ENCODE results near the gene MYOCOS. TPM values are rescaled to one million over a fixed set of nuclear protein-coding genes. Genes with fewer than 3 reads are reported as not detected.

Gene MYOCOS
- total and polyA plus RNA-seq, 7 donors: 0.10 TPM; not detected in 6

- Histone ChIP-seq H3K4me3 (no peak overlapping the region), H3K27ac (no peak overlapping the region), H3K27me3 (ENCODE audit: insufficient read depth in 3 of 3, low read length in 2 of 3) (no peaks in the 10 kb centered on the region), H3K4me1 (peaks cover 15% of the 10 kb centered on the region), H3K36me3 (ENCODE audit: insufficient read depth in 1 of 2, low read depth in 1 of 2) (no peaks in the 10 kb centered on the region), H3K9me3 (no peaks in the 10 kb centered on the region)
- WGBS, 3 donors: 48 to 74% (median 52%) methylated on average over 10 of the region's 10 CpGs
- ATAC-seq (no peak), DNase-seq (no peak)
- no peak for TF ChIP-seq CTCF (IDR thresholded peaks at IDR 0.05)
- intact Hi-C loops (cut with DNase I): loop anchor here (10.0 kb wide), 1 partner anchor 104 kb away; the partner anchor contains the start of gene VAMP4 (in 2 of the 2)
These were observed 19.2 kb downstream of the MYOCOS start for GRCh38 chr1:171641076-171641864.

DNA sequence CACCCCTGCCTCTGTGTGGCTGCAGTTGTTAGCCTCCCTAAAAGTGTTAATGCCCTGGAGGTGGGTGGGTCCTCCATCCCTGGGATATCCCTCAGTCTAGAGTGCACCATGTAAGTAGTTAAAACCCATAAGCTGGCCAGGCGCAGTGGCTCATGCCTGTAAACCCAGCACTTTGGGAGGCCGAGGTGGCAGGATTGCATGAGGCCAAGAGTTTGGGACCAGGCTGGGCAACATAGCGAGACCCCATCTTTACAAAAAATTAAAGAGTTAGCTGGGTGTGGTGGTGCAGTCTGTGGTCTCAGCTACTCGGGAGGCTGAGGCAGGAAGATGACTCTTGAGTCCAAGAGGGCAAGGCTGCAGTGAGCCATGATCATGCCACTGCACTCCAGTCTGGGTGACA is 20.2 kb downstream of the MYOCOS start:
- Histone ChIP-seq H3K27me3 (ENCODE audit: insufficient read depth in 3 of 3, low read length in 2 of 3) (no peaks in the 10 kb centered on the region), H3K9me3 (no peaks in the 10 kb centered on the region), H3K27ac (no peak overlapping the region), H3K36me3 (ENCODE audit: insufficient read depth in 1 of 2, low read depth in 1 of 2) (no peaks in the 10 kb centered on the region), H3K4me3 (no peak overlapping the region), H3K4me1 (peaks cover 15% of the 10 kb centered on the region)
- DNase-seq: no peak
- no peak for ATAC-seq
- no peak for TF ChIP-seq CTCF (IDR thresholded peaks at IDR 0.05)
- intact Hi-C loops (cut with DNase I): loop anchor here (2.0 to 10.0 kb wide), 2 partner anchors 103 to 343 kb away; partner anchors contain the start of gene VAMP4 (in 2 of the 2)
- WGBS, 3 donors: 87 to 93% (median 87%) methylated on average over 4 of the region's 4 CpGs

DNA sequence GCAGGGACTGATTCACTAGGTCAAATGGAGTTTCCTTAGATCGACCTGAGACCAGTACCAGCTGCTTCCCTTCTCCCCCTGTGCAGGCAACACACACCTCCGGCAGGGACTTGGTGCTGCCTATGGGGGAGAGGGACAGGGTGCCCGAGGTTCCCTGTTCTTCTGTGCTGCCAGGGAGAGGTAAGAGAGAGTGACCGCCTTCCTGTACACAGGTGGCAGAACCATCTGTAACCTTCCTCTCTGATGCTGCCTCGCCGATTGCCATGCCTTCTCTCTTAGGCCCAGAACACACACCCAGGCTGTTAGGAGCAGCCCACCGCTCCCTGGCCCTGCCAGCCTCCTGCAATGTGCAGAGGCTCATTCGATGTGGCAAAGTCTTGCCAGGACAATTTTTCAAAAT is 21.1 kb downstream of the MYOCOS start:
- WGBS, 3 donors: 78 to 80% (median 79%) methylated on average over 8 of the region's 8 CpGs
- intact Hi-C loops (cut with DNase I): loop anchor here (2.0 to 10.0 kb wide), 2 partner anchors 102 to 342 kb away; partner anchors contain the start of gene VAMP4 (in 2 of the 2)

GRCh38 chr1:171644805-171645483 is 22.9 kb downstream of the MYOCOS start:
- Histone ChIP-seq H3K27ac (peak overlapping the region; percentile 68), H3K36me3 (ENCODE audit: insufficient read depth in 1 of 2, low read depth in 1 of 2) (no peaks in the 10 kb centered on the region), H3K4me3 (peak overlapping the region; percentile 43), H3K4me1 (peaks cover 15% of the 10 kb centered on the region), H3K27me3 (ENCODE audit: insufficient read depth in 3 of 3, low read length in 2 of 3) (no peaks in the 10 kb centered on the region), H3K9me3 (no peaks in the 10 kb centered on the region)
- TF ChIP-seq CTCF (IDR thresholded peaks at IDR 0.05): peak; percentile 82
- ATAC-seq: peak; percentile 88 to 91 (median 90)
- intact Hi-C loops (cut with DNase I): loop anchor here (1.0 to 10.0 kb wide), 5 partner anchors 71 to 337 kb away; partner anchors contain the start of genes METTL13 (in 2 of the 2) and VAMP4 (in 2 of the 2)
- peak; percentile 70 to 81 for DNase-seq
- WGBS, 3 donors: 12 to 18% (median 15%) methylated on average over 15 of the region's 15 CpGs

More for the DNA sequence above, 21.1 kb downstream of the MYOCOS start:
- no peaks in the 10 kb centered on the region for H3K9me3 ChIP-seq
- no peak for DNase-seq
- TF ChIP-seq CTCF (IDR thresholded peaks at IDR 0.05): no peak
- H3K4me3 ChIP-seq: no peak overlapping the region
- no peak for ATAC-seq
- H3K4me1 ChIP-seq: peaks cover 15% of the 10 kb centered on the region
- no peaks in the 10 kb centered on the region for H3K27me3 ChIP-seq (ENCODE audit: insufficient read depth in 3 of 3, low read length in 2 of 3)
- H3K27ac ChIP-seq: no peak overlapping the region
- no peaks in the 10 kb centered on the region for H3K36me3 ChIP-seq (ENCODE audit: insufficient read depth in 1 of 2, low read depth in 1 of 2)
